NB4 (cell line): ENCODE results near the gene ERVW-1.
"Not testable (repeated sequence)": the region's sequence is repeated elsewhere in the genome, so short reads cannot be mapped to it uniquely, and the experiment has no call there.

Experiments
- DNase-seq: peaks from one replicate; pipeline ENCODE4 v3.0.0; 2010; ENCODE audit warnings: low read depth
- H3K4me3 ChIP-seq: one replicate; pipeline ENCODE4 v1.5.1; 2011; ENCODE audit warnings: mild to moderate bottlenecking, low read depth, low read length, moderate library complexity
- CTCF ChIP-seq: IDR thresholded peaks from one replicate; pipeline ENCODE4 v1.5.1; 2012; ENCODE audit warnings: low read depth, low read length
- MAX ChIP-seq: IDR thresholded peaks from 2 replicates; pipeline ENCODE4 v1.6.1; 2011; ENCODE audit warnings: low read depth, low read length
- MYC ChIP-seq: IDR thresholded peaks from 2 replicates; pipeline ENCODE4 v1.6.1; 2011; ENCODE audit warnings: low read depth, low read length
- POLR2A ChIP-seq: IDR thresholded peaks from 2 replicates; pipeline ENCODE4 v1.6.1; 2011; ENCODE audit warnings: mild to moderate bottlenecking; ENCODE audit not compliant: insufficient read length; ENCODE audit errors: extremely low read depth

ERVW-1 gene

GRCh38 chr7:92446869-92447344 lies 30.8 kb downstream of the ERVW-1 start:
- H3K4me3 ChIP-seq = peak overlapping the region; percentile 82
- DNase-seq = no peak
- TF ChIP-seq MYC (no peak), MAX (peak; percentile 85; the same call in 1 of the 2 replicates), POLR2A (no peak), CTCF (peak; percentile 96)

GRCh38 chr7:92442720-92443119 lies 35.0 kb downstream of the ERVW-1 start:
- not testable (repeated sequence) for H3K4me3 ChIP-seq
- peak; percentile 53 for DNase-seq

GRCh38 chr7:92437956-92438491 lies 39.7 kb downstream of the ERVW-1 start:
- no peak overlapping the region for H3K4me3 ChIP-seq
- no peak for TF ChIP-seq MAX
- TF ChIP-seq POLR2A = no peak
- no peak for TF ChIP-seq CTCF
- no peak for TF ChIP-seq MYC
- DNase-seq = no peak

- TF ChIP-seq MAX (no peak), MYC (no peak), CTCF (no peak), POLR2A (no peak)
- H3K4me3 ChIP-seq = no peak overlapping the region
- no peak for DNase-seq
Observed at GRCh38 chr7:92436612-92437445, 40.9 kb downstream of the ERVW-1 start.

- DNase-seq = no peak
- no peak overlapping the region for H3K4me3 ChIP-seq
- TF ChIP-seq CTCF (no peak), MAX (no peak), MYC (no peak), POLR2A (no peak)
Observed at GRCh38 chr7:92435542-92435941, 42.2 kb downstream of the ERVW-1 start.

- no peak for DNase-seq
- no peak overlapping the region for H3K4me3 ChIP-seq
- no peak for TF ChIP-seq MAX
- no peak for TF ChIP-seq MYC
- no peak for TF ChIP-seq CTCF
- no peak for TF ChIP-seq POLR2A
Observed at GRCh38 chr7:92433019-92433418, 44.7 kb downstream of the ERVW-1 start.
